ENCODE data around the gene TMUB2. TPM values are rescaled to one million over a fixed set of nuclear protein-coding genes. Genes with fewer than 3 reads are reported as not detected.

The TMUB2 gene
- total and polyA plus RNA-seq, 2 of the 13 experiments (the other 11 are each of a cell fraction or from before 2014, with no cell fraction given): 26.9 to 50.8 TPM

DNA sequence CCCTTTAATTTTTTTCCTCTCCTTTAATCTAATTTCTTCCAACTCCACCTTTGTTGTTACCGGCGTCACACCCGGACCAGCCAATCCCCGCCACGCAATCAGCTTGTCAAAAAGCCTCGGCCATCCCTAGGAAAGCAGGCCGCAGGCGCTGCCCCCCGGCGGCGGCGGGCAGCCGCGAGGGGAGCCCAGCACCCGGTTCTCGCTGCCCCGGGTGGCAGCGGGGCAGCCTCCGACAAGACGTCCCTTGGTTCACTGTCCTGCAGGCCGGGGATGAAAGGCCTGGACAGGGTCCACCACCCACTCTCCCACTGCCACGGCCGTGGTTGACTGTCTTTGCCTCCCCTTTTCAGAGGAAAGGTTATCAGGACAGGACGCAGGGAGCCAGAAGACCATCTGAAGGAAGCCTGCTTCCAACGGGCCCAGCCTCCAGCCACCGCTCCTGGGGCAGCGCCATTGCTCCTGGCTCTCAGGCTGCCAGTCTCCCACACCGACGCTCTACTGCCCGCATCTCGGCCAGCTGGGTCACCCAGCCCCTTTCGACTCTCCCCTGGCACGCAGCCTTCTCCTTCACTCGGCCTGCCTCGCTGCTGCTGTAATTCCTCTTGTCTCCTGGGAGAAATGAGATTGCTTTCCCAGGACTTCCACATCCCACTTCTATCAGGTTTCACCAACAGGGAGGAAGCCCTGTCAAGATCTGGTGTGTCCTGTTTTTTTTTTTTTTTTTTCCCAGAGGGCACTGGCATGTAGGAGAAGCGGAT, 35.5 kb downstream of the TMUB2 start (continued):
- no peak for TF ChIP-seq ZNF598 (CRISPR knock-in tag; IDR thresholded peaks at IDR 0.05; ENCODE audit: borderline replicate concordance)
- TF ChIP-seq, protein P1, sequence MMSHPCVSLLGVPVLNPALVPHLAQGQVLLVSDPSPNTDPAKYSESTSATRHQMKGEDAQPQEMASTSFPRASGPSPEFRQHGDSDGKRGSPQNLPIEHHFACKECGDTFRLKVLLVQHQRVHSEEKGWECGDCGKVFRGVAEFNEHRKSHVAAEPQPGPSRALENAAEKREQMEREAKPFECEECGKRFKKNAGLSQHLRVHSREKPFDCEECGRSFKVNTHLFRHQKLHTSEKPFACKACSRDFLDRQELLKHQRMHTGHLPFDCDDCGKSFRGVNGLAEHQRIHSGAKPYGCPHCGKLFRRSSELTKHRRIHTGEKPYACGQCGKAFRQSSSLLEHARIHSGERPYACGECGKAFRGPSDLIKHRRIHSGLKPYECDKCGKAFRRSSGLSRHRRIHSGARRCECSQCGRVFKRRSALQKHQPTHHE (CRISPR knock-in tag; IDR thresholded peaks at IDR 0.05; ENCODE audit: borderline replicate concordance): 0 out of 2 replicates have a peak, but pooled peaks have one; percentile 21
- peak; percentile 65; the same call in 1 of the 2 replicates for TF ChIP-seq ZNF501 (CRISPR knock-in tag; IDR thresholded peaks at IDR 0.05)
- TF ChIP-seq FLYWCH1 (CRISPR knock-in tag; IDR thresholded peaks at IDR 0.05): no peak
- no peak for TF ChIP-seq SP1 (IDR thresholded peaks at IDR 0.05)
- TF ChIP-seq SP1 (CRISPR knock-in tag; IDR thresholded peaks at IDR 0.05): no peak
- TF ChIP-seq, protein P2, sequence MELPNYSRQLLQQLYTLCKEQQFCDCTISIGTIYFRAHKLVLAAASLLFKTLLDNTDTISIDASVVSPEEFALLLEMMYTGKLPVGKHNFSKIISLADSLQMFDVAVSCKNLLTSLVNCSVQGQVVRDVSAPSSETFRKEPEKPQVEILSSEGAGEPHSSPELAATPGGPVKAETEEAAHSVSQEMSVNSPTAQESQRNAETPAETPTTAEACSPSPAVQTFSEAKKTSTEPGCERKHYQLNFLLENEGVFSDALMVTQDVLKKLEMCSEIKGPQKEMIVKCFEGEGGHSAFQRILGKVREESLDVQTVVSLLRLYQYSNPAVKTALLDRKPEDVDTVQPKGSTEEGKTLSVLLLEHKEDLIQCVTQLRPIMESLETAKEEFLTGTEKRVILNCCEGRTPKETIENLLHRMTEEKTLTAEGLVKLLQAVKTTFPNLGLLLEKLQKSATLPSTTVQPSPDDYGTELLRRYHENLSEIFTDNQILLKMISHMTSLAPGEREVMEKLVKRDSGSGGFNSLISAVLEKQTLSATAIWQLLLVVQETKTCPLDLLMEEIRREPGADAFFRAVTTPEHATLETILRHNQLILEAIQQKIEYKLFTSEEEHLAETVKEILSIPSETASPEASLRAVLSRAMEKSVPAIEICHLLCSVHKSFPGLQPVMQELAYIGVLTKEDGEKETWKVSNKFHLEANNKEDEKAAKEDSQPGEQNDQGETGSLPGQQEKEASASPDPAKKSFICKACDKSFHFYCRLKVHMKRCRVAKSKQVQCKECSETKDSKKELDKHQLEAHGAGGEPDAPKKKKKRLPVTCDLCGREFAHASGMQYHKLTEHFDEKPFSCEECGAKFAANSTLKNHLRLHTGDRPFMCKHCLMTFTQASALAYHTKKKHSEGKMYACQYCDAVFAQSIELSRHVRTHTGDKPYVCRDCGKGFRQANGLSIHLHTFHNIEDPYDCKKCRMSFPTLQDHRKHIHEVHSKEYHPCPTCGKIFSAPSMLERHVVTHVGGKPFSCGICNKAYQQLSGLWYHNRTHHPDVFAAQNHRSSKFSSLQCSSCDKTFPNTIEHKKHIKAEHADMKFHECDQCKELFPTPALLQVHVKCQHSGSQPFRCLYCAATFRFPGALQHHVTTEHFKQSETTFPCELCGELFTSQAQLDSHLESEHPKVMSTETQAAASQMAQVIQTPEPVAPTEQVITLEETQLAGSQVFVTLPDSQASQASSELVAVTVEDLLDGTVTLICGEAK (IDR thresholded peaks at IDR 0.05): no peak
- TF ChIP-seq, protein P2 (CRISPR knock-in tag; IDR thresholded peaks at IDR 0.05): no peak
- peak; percentile 93 for TF ChIP-seq HNRNPL (IDR thresholded peaks at IDR 0.05; ENCODE audit: low read depth, low read length)
- no peak for TF ChIP-seq SMAD3 (CRISPR knock-in tag; IDR thresholded peaks at IDR 0.05)
- TF ChIP-seq, protein P3, sequence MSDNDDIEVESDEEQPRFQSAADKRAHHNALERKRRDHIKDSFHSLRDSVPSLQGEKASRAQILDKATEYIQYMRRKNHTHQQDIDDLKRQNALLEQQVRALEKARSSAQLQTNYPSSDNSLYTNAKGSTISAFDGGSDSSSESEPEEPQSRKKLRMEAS (IDR thresholded peaks at IDR 0.05): no peak; the same call in 1 of the 2 replicates
- TF ChIP-seq, protein P4, sequence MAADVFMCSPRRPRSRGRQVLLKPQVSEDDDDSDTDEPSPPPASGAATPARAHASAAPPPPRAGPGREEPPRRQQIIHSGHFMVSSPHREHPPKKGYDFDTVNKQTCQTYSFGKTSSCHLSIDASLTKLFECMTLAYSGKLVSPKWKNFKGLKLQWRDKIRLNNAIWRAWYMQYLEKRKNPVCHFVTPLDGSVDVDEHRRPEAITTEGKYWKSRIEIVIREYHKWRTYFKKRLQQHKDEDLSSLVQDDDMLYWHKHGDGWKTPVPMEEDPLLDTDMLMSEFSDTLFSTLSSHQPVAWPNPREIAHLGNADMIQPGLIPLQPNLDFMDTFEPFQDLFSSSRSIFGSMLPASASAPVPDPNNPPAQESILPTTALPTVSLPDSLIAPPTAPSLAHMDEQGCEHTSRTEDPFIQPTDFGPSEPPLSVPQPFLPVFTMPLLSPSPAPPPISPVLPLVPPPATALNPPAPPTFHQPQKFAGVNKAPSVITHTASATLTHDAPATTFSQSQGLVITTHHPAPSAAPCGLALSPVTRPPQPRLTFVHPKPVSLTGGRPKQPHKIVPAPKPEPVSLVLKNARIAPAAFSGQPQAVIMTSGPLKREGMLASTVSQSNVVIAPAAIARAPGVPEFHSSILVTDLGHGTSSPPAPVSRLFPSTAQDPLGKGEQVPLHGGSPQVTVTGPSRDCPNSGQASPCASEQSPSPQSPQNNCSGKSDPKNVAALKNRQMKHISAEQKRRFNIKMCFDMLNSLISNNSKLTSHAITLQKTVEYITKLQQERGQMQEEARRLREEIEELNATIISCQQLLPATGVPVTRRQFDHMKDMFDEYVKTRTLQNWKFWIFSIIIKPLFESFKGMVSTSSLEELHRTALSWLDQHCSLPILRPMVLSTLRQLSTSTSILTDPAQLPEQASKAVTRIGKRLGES (CRISPR knock-in tag; IDR thresholded peaks at IDR 0.05; ENCODE audit: borderline replicate concordance): no peak
- TF ChIP-seq ZNF773 (CRISPR knock-in tag; IDR thresholded peaks at IDR 0.05; ENCODE audit: borderline replicate concordance): no peak
- TF ChIP-seq POLR2A (IDR thresholded peaks at IDR 0.05; ENCODE audit: insufficient read depth in 1 of 2, low read depth in 2 of 2, low read length in 2 of 2): no peak
- TF ChIP-seq WIZ (CRISPR knock-in tag; IDR thresholded peaks at IDR 0.05): no peak
- TF ChIP-seq ZNF792 (CRISPR knock-in tag; IDR thresholded peaks at IDR 0.05): no peak

All from HepG2 (cell line).